GM12878 (cell line): ENCODE measurements around the gene ZBTB21.

Source experiments
- FOXM1 ChIP-seq: IDR thresholded peaks from 2 replicates; pipeline ENCODE4 v1.6.1; 2012; ENCODE audit warnings: low read depth, mild to moderate bottlenecking, inconsistent platforms, low read length, moderate library complexity
- HDGF ChIP-seq: fragments of 450-650 bp; IDR thresholded peaks from 2 replicates; pipeline ENCODE4 v1.6.1; 2016; ENCODE audit warnings: antibody characterized with exemption
- JUND ChIP-seq: IDR thresholded peaks from 2 replicates; pipeline ENCODE4 v1.6.1; 2012; ENCODE audit warnings: low read depth, mild to moderate bottlenecking, low read length, improper control_type of control experiment, moderate library complexity
- RB1 ChIP-seq: fragments of 450-650 bp; formaldehyde crosslinking; IDR thresholded peaks from 2 replicates; pipeline ENCODE4 v1.6.1; 2017; ENCODE audit warnings: mild to moderate bottlenecking, borderline replicate concordance
- STAT3 ChIP-seq: IDR thresholded peaks from 2 replicates; pipeline ENCODE4 v1.6.1; 2011; ENCODE audit warnings: low read depth, low read length, improper control_type of control experiment
- TF ChIP-seq, protein P1 (sequence below), 3 experiments: IDR thresholded peaks in 2 of 3; conservative IDR thresholded peaks in 1 of 3; 2 replicates each; pipeline ENCODE4 v1.5.1; 2011; ENCODE audit warnings: low read depth in 3 of 3, low read length in 3 of 3, mild to moderate bottlenecking in 3 of 3, control low read depth in 2 of 3, moderate library complexity in 2 of 3, inconsistent platforms in 1 of 3, mixed read lengths in 1 of 3; ENCODE audit not compliant: control insufficient read depth in 2 of 3, insufficient read depth in 1 of 3; ENCODE audit errors: extremely low read depth in 1 of 3

DNA sequence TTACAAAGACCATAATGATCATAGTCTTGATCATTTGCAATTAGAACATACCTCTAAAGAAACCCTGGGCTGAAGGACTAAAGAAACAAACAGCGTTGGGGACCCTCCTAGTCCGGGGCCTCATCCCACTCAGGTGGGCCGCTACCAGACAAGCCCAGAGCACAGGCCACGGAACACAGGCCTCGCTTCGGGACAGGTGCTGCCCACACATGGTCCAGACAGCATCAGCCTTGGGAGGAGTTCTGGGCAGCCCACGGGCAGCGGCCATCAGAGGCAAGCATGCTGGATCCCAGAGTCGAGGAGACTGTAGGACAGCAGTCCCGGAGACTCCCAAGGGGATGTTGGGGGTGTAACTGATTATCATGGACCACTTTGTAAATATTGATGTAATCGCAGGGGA lies 61.3 kb downstream of the ZBTB21 start:
- TF ChIP-seq RB1 (no peak), FOXM1 (no peak), JUND (no peak), HDGF (no peak), STAT3 (no peak)
- TF ChIP-seq, protein P1, sequence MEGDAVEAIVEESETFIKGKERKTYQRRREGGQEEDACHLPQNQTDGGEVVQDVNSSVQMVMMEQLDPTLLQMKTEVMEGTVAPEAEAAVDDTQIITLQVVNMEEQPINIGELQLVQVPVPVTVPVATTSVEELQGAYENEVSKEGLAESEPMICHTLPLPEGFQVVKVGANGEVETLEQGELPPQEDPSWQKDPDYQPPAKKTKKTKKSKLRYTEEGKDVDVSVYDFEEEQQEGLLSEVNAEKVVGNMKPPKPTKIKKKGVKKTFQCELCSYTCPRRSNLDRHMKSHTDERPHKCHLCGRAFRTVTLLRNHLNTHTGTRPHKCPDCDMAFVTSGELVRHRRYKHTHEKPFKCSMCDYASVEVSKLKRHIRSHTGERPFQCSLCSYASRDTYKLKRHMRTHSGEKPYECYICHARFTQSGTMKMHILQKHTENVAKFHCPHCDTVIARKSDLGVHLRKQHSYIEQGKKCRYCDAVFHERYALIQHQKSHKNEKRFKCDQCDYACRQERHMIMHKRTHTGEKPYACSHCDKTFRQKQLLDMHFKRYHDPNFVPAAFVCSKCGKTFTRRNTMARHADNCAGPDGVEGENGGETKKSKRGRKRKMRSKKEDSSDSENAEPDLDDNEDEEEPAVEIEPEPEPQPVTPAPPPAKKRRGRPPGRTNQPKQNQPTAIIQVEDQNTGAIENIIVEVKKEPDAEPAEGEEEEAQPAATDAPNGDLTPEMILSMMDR (IDR thresholded peaks at IDR 0.05 in 2 of 3, conservative IDR thresholded peaks at IDR 0.05 in 1 of 3; ENCODE audit: control insufficient read depth in 2 of 3, extremely low read depth in 1 of 3, insufficient read depth in 1 of 3, low read depth in 3 of 3, low read length in 3 of 3): no peak
